ENCODE results near the gene GSTCD.

DNA sequence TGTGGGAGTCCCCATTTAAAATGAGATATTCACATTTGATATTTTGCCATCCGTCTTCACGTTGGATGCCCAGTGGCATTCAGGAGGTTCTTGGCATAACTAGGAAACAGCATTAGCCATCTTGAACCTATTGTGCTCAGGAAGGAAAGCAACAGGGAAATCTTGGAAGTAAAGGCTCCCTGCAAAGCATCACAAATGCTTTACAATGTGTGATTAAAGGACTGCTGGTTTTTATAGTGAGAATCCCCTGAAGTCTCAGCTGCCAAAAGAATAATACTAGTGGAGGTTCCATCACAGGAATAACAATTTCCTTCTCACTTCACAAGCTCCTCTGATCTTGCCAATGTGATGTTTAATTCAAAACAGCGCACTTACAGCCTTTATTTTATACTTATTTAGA, 137.0 kb downstream of the GSTCD start:
- TF ChIP-seq, protein P1, sequence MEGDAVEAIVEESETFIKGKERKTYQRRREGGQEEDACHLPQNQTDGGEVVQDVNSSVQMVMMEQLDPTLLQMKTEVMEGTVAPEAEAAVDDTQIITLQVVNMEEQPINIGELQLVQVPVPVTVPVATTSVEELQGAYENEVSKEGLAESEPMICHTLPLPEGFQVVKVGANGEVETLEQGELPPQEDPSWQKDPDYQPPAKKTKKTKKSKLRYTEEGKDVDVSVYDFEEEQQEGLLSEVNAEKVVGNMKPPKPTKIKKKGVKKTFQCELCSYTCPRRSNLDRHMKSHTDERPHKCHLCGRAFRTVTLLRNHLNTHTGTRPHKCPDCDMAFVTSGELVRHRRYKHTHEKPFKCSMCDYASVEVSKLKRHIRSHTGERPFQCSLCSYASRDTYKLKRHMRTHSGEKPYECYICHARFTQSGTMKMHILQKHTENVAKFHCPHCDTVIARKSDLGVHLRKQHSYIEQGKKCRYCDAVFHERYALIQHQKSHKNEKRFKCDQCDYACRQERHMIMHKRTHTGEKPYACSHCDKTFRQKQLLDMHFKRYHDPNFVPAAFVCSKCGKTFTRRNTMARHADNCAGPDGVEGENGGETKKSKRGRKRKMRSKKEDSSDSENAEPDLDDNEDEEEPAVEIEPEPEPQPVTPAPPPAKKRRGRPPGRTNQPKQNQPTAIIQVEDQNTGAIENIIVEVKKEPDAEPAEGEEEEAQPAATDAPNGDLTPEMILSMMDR (IDR thresholded peaks at IDR 0.05), result no peak
- no peak for TF ChIP-seq POLR2A (IDR thresholded peaks at IDR 0.05)
